Right atrium auricular region (tissue), 2 donors: Measurements from ENCODE around the gene YAE1. TPM values are rescaled to one million over a fixed set of nuclear protein-coding genes. Genes with fewer than 3 reads are reported as not detected.

Experiments
- DNase-seq: peaks from one replicate; pipeline ENCODE4 v3.0.0-alpha.2; 2019; ENCODE audit warnings: low spot score
- H3K27ac ChIP-seq, 2 donors: fragments of 200-600 bp; sonication (generic); 1 replicate in 1 of 2; 2 replicates in 1 of 2; pipeline ENCODE4 v1.5.1; 2016 to 2019
- H3K27me3 ChIP-seq, 2 donors: fragments of 200-600 bp; sonication (generic); one replicate each; pipeline versions ENCODE4 v1.5.1 to v1.6.0; 2017 to 2019
- H3K36me3 ChIP-seq: fragments of 200-600 bp; sonication (generic); one replicate; pipeline ENCODE4 v1.5.1; 2016
- H3K4me1 ChIP-seq, 2 donors: fragments of 200-600 bp; sonication (generic); one replicate each; pipeline versions ENCODE4 v1.5.1 to v1.6.0; 2017 to 2019
- H3K4me3 ChIP-seq, 2 donors: fragments of 200-600 bp; sonication (generic); 1 replicate in 1 of 2; 2 replicates in 1 of 2; pipeline ENCODE4 v1.5.1; 2017 to 2019; ENCODE audit warnings: mild to moderate bottlenecking in 1 of 2, moderate library complexity in 1 of 2
- H3K9me3 ChIP-seq, 2 donors: fragments of 200-600 bp; sonication (generic); one replicate each; pipeline ENCODE4 v1.5.1; 2019
- total RNA-seq, 2 donors: library from RNA; depleted of rRNA; stranded (reverse); fragments of >200 nt; gene quantifications; one replicate each; pipeline ENCODE4 v1.1.0, GENCODE V29; 2016
- TF ChIP-seq, protein P1 (sequence below), 2 donors: fragments of 200-600 bp; sonication (generic); IDR thresholded peaks; one replicate each; pipeline ENCODE4 v1.5.1; 2019; ENCODE audit warnings: antibody characterized with exemption in 2 of 2

The YAE1 gene
- total RNA-seq, 2 donors from 2014 or later: 16.3 to 18.6 TPM

DNA sequence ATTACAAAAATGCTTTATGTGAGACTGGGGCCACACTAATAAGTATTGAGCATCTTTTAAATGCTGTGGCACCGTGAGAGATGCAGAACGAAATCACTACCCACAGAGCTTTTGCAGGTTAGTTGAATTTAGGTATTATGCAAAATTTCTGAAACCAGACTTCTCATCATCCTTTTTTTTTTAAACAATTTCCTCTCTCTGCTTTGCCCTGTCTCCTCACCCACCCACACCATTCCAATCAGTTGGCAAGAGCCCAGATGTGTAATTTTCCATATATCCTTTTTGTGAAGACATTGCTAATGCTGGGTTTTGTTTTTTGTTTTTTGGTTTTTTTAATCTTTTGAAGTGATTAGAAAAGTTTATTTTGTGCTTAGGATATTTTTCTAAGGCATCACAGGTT is 1.1 kb downstream of the YAE1 start:
- H3K4me3 ChIP-seq: peak overlapping the region; percentile 79 to 90
- H3K27ac ChIP-seq: no peak overlapping the region
- TF ChIP-seq, protein P1, sequence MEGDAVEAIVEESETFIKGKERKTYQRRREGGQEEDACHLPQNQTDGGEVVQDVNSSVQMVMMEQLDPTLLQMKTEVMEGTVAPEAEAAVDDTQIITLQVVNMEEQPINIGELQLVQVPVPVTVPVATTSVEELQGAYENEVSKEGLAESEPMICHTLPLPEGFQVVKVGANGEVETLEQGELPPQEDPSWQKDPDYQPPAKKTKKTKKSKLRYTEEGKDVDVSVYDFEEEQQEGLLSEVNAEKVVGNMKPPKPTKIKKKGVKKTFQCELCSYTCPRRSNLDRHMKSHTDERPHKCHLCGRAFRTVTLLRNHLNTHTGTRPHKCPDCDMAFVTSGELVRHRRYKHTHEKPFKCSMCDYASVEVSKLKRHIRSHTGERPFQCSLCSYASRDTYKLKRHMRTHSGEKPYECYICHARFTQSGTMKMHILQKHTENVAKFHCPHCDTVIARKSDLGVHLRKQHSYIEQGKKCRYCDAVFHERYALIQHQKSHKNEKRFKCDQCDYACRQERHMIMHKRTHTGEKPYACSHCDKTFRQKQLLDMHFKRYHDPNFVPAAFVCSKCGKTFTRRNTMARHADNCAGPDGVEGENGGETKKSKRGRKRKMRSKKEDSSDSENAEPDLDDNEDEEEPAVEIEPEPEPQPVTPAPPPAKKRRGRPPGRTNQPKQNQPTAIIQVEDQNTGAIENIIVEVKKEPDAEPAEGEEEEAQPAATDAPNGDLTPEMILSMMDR (IDR thresholded peaks at IDR 0.05): no peak
- H3K36me3 ChIP-seq: peaks cover 13% of the 10 kb centered on the region
- H3K27me3 ChIP-seq: no peaks in the 10 kb centered on the region
- H3K9me3 ChIP-seq: no peaks in the 10 kb centered on the region
- DNase-seq: no peak
- H3K4me1 ChIP-seq: peaks cover 0 to 13% of the 10 kb centered on the region in 2 donors

- no peak overlapping the region for H3K27ac ChIP-seq
- H3K4me3 ChIP-seq: no peak overlapping the region
- TF ChIP-seq, protein P1 (IDR thresholded peaks at IDR 0.05): no peak
- no peaks in the 10 kb centered on the region for H3K27me3 ChIP-seq
- no peaks in the 10 kb centered on the region for H3K4me1 ChIP-seq
- H3K36me3 ChIP-seq: peaks cover 28% of the 10 kb centered on the region
- no peaks in the 10 kb centered on the region for H3K9me3 ChIP-seq
- DNase-seq: no peak
Observed at GRCh38 chr7:39574673-39575349, 8.6 kb downstream of the YAE1 start.

- TF ChIP-seq, protein P1 (IDR thresholded peaks at IDR 0.05): no peak
- Histone ChIP-seq H3K4me3 (no peak overlapping the region), H3K4me1 (no peaks in the 10 kb centered on the region), H3K27ac (no peak overlapping the region), H3K9me3 (no peaks in the 10 kb centered on the region), H3K27me3 (no peaks in the 10 kb centered on the region), H3K36me3 (peaks cover 14% of the 10 kb centered on the region)
- DNase-seq: no peak
Observed at GRCh38 chr7:39577229-39577874, 11.1 kb downstream of the YAE1 start.

- no peaks in the 10 kb centered on the region for H3K4me1 ChIP-seq
- no peak overlapping the region for H3K4me3 ChIP-seq
- peak; percentile 80 for DNase-seq
- no peaks in the 10 kb centered on the region for H3K27me3 ChIP-seq
- no peaks in the 10 kb centered on the region for H3K9me3 ChIP-seq
- H3K36me3 ChIP-seq: peaks cover 8% of the 10 kb centered on the region
- TF ChIP-seq, protein P1 (IDR thresholded peaks at IDR 0.05): peak; percentile 60 to 87
- no peak overlapping the region for H3K27ac ChIP-seq
Observed at GRCh38 chr7:39580149-39580874, 14.1 kb downstream of the YAE1 start.

DNA sequence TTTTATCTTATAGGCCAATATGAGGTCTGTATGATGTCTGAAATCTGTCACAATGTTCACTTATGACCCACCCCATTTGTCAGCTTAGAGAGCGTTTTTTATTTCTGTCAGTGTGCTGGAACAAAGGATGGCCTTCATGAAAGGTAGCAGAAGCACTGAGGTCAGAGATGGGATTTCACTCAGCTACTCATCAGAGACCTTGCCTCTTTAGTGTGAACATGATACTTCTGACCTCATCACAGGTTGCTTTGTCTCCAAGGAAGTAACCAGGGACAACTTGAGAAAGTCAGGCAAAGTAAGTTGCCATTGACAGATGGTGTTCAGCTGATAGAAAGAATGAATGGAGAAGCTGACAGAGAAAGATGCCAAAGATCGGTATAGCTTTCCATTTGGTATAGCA is 16.3 kb downstream of the YAE1 start:
- TF ChIP-seq, protein P1 (IDR thresholded peaks at IDR 0.05): no peak
- Histone ChIP-seq H3K4me3 (no peak overlapping the region), H3K9me3 (no peaks in the 10 kb centered on the region), H3K36me3 (peaks cover 8% of the 10 kb centered on the region), H3K27me3 (no peaks in the 10 kb centered on the region), H3K27ac (no peak overlapping the region), H3K4me1 (no peaks in the 10 kb centered on the region)
- no peak for DNase-seq
